GM12801 (cell line): ENCODE measurements around the gene RAPGEF4.

Experiments
- TF ChIP-seq, protein P1 (sequence below): IDR thresholded peaks from one replicate; pipeline ENCODE4 v1.5.1; 2011; ENCODE audit warnings: control low read depth; ENCODE audit not compliant: insufficient read length; ENCODE audit errors: extremely low read depth

Gene RAPGEF4

DNA sequence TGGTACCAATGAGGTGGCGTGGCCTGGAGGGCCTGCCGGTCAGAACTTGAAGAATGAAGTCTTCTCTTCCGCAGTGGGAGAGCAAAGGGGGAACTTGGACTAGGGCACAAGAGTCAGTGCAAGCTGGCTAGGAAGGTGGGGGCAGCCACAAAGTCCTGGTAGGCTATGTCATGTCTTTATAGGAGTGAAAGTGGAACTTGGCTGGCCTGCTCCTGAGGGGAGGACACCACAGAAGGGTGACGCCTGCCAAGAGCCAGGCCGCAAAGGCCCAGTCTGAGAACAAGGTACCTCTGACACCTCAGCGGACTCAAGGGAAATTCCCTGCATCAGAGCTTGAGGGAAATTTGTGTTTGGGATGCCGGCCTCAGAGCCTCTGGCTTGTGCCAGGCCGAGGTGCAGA is 307.8 kb downstream of the RAPGEF4 start:
- TF ChIP-seq, protein P1, sequence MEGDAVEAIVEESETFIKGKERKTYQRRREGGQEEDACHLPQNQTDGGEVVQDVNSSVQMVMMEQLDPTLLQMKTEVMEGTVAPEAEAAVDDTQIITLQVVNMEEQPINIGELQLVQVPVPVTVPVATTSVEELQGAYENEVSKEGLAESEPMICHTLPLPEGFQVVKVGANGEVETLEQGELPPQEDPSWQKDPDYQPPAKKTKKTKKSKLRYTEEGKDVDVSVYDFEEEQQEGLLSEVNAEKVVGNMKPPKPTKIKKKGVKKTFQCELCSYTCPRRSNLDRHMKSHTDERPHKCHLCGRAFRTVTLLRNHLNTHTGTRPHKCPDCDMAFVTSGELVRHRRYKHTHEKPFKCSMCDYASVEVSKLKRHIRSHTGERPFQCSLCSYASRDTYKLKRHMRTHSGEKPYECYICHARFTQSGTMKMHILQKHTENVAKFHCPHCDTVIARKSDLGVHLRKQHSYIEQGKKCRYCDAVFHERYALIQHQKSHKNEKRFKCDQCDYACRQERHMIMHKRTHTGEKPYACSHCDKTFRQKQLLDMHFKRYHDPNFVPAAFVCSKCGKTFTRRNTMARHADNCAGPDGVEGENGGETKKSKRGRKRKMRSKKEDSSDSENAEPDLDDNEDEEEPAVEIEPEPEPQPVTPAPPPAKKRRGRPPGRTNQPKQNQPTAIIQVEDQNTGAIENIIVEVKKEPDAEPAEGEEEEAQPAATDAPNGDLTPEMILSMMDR: no peak

DNA sequence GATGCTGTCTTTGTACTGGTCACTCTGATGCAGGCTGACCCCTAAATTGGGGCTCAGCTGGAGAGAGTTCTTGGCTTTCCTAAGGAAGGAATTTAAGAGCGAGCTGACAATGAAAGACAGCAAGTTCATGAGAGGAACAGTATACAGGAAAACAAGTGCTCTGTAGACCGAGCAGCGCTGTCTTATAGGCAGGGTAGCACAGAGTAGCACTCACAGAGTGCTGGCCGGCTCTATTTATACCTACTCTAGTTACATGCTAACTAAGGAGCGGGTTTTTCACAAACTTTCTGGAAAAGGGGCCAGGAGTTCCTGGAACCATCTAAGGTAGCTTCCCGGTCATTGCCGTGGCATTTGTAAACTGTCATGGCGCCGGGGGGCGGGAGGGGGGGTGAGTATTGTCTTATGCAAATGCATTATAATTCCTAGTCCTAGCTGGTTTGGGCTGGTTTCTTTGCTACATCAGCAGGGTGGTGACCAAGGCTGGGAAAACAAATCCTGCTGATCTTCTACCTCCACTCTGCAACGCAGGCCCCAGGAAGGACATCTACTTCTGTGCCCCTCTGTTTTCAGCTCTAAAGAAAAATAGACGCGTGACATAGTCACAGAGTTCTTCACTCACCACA is 308.4 kb downstream of the RAPGEF4 start:
- TF ChIP-seq, protein P1: no peak

DNA sequence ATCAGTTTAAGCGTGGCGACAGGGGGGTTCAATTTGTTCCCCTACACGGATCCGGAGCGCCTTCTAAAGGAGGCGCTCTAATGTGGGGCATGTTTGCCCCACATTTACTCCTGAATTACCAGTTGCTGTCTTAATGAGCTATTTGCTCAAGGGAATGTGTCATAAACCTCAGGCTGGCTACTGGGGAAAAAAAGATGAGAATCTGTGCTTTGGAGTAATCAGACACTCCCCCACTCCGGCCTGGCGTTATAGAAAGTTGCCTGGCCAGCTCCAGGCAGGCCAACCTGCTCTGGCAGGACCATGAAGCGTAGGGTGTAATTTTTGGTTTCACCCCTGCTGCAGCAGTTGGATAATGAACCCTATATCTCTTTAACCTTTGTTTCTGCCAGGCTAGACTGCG is 309.0 kb downstream of the RAPGEF4 start:
- TF ChIP-seq, protein P1: no peak

DNA sequence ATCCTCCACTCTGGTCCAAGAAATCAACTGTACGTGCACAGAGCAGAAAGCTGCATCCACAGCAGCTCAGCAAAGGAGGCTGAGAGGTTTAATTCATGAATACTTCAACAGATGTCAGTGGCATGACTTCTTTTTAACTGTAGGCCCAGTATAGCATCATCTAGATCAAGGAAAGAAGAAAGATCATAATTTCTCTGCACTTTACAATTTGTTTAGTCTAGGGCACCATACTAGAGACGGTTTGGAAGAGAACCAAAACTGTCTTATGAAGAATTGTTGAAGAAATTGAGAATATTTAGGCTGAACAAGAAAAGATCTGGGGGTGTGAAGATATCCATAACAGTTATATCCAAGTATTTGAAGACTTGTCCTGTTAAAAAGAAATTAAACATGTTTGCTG is 309.5 kb downstream of the RAPGEF4 start:
- TF ChIP-seq, protein P1: no peak

DNA sequence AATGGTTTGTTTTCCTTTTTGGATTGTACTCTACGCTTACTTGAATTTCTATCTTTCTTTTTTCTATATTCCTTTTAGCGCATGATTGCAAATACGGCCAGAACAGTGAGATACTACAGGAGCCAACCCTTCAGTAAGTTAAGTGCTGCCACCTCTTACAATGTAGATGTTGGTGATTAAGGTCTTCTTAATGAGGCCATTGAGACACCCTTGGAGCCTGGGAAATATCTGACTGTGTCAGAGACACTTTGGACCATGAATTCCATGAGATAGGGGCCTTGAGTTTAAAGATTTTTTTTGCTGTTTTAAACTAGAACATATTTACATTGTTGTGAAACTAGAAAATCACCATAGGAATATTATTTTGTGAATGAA is 312.9 kb downstream of the RAPGEF4 start:
- TF ChIP-seq, protein P1: no peak

DNA sequence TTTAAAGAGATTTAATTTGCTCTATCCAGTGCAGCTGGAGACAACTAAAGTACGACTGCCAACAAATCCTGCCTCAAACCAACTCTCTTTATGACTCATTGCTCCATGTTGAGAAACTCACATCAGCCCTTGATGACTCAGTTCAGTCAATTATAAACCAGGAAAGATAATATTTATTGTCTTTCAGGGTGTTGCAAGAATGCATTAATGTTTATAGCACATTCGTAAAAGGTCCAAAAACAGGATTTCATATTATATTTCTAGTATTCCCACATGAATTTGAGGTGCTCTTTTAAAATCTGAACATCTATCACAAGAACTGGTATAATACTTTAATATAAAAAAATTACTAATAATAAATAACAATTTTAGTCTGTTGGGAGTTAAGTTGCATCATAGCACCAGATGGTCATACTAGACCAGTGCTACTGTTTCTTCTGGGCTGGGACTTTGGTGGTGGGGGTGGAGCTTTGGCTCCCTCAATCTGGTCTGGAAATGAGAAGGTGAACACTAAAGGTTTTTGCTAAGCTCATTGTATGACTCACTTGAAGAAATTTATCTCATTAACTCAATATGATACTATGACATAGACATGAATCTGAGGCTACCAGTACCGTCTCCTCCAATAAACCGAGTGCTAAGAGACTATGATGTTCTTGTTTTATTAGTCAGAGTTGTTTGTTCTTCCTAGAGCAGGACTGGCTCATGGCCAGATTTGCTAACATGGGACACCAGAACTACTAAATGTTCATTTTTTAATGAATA is 313.4 kb downstream of the RAPGEF4 start:
- TF ChIP-seq, protein P1: no peak

DNA sequence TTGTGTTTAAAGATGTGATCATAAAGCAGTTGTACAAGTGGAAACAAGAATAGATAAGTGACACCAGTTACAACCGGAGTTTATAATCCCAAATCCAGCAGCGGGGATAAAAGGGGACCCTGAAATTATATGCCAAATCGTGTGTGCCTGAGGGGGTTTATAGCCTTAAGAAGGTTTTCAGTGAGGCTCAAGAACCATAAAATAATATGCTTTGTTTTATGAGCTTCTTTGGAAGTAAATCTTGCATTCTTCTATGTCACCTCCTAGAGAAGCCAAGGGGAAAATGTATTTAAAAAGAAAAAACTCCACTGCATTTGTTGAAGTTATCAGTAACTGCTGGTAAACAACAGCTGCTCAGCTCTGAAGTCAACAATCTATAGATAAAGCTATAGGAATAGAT is 314.2 kb downstream of the RAPGEF4 start:
- TF ChIP-seq, protein P1: no peak
